Measurements from ENCODE around the gene RETSAT. TPM values are rescaled to one million over a fixed set of nuclear protein-coding genes. Genes with fewer than 3 reads are reported as not detected.

RETSAT gene
- total and polyA plus RNA-seq, 2 of the 13 experiments (the other 11 are each of a cell fraction or from before 2014, with no cell fraction given) = 46.7 to 61.0 TPM

- TF ChIP-seq, protein P1, sequence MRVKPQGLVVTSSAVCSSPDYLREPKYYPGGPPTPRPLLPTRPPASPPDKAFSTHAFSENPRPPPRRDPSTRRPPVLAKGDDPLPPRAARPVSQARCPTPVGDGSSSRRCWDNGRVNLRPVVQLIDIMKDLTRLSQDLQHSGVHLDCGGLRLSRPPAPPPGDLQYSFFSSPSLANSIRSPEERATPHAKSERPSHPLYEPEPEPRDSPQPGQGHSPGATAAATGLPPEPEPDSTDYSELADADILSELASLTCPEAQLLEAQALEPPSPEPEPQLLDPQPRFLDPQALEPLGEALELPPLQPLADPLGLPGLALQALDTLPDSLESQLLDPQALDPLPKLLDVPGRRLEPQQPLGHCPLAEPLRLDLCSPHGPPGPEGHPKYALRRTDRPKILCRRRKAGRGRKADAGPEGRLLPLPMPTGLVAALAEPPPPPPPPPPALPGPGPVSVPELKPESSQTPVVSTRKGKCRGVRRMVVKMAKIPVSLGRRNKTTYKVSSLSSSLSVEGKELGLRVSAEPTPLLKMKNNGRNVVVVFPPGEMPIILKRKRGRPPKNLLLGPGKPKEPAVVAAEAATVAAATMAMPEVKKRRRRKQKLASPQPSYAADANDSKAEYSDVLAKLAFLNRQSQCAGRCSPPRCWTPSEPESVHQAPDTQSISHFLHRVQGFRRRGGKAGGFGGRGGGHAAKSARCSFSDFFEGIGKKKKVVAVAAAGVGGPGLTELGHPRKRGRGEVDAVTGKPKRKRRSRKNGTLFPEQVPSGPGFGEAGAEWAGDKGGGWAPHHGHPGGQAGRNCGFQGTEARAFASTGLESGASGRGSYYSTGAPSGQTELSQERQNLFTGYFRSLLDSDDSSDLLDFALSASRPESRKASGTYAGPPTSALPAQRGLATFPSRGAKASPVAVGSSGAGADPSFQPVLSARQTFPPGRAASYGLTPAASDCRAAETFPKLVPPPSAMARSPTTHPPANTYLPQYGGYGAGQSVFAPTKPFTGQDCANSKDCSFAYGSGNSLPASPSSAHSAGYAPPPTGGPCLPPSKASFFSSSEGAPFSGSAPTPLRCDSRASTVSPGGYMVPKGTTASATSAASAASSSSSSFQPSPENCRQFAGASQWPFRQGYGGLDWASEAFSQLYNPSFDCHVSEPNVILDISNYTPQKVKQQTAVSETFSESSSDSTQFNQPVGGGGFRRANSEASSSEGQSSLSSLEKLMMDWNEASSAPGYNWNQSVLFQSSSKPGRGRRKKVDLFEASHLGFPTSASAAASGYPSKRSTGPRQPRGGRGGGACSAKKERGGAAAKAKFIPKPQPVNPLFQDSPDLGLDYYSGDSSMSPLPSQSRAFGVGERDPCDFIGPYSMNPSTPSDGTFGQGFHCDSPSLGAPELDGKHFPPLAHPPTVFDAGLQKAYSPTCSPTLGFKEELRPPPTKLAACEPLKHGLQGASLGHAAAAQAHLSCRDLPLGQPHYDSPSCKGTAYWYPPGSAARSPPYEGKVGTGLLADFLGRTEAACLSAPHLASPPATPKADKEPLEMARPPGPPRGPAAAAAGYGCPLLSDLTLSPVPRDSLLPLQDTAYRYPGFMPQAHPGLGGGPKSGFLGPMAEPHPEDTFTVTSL (CRISPR knock-in tag; IDR thresholded peaks at IDR 0.05; ENCODE audit: borderline replicate concordance) = no peak
- TF ChIP-seq PAXIP1 (CRISPR knock-in tag; conservative IDR thresholded peaks at IDR 0.05) = 0 out of 2 replicates have a peak, but pooled peaks have one; percentile 21
- 0 out of 2 replicates have a peak, but pooled peaks have one; percentile 38 for TF ChIP-seq ZNF547 (CRISPR knock-in tag; IDR thresholded peaks at IDR 0.05)
- TF ChIP-seq TBX2 (CRISPR knock-in tag; IDR thresholded peaks at IDR 0.05; ENCODE audit: borderline replicate concordance) = peak; percentile 20; the same call in 1 of the 2 replicates
- TF ChIP-seq MLLT10 (CRISPR knock-in tag; IDR thresholded peaks at IDR 0.05) = 0 out of 2 replicates have a peak, but pooled peaks have one; percentile 14
- TF ChIP-seq ZMYM3 (CRISPR knock-in tag; IDR thresholded peaks at IDR 0.05) = 0 out of 2 replicates have a peak, but pooled peaks have one; percentile 21
- TF ChIP-seq PITX1 (CRISPR knock-in tag; IDR thresholded peaks at IDR 0.05) = no peak
- peak; percentile 18; the same call in 1 of the 2 replicates for TF ChIP-seq FOXJ3 (CRISPR knock-in tag; IDR thresholded peaks at IDR 0.05; ENCODE audit: borderline replicate concordance)
- TF ChIP-seq HIVEP1 (CRISPR knock-in tag; IDR thresholded peaks at IDR 0.05) = peak; percentile 18; the same call in 1 of the 2 replicates
- TF ChIP-seq POLR2A (IDR thresholded peaks at IDR 0.05; ENCODE audit: insufficient read depth in 1 of 2, low read depth in 2 of 2, low read length in 2 of 2) = peak in 1 of 2 experiments; percentile 26; a peak in 1 of 4 replicates
- peak; percentile 41; the same call in 1 of the 2 replicates for TF ChIP-seq RBFOX2 (IDR thresholded peaks at IDR 0.05; ENCODE audit: low read depth, low read length)
- 0 out of 2 replicates have a peak, but pooled peaks have one; percentile 50 for TF ChIP-seq ZNF777 (CRISPR knock-in tag; IDR thresholded peaks at IDR 0.05)
- TF ChIP-seq PPARG (CRISPR knock-in tag; conservative IDR thresholded peaks at IDR 0.05) = no peak
- TF ChIP-seq HOXA3 (CRISPR knock-in tag; IDR thresholded peaks at IDR 0.05) = peak; percentile 46; the same call in 1 of the 2 replicates
- TF ChIP-seq SIN3B (IDR thresholded peaks at IDR 0.05; ENCODE audit: low read length) = no peak
- TF ChIP-seq YY1 (IDR thresholded peaks at IDR 0.05; ENCODE audit: insufficient read depth, insufficient replicate concordance, low read depth, low read length) = peak; percentile 56
- TF ChIP-seq MED1 (CRISPR knock-in tag; IDR thresholded peaks at IDR 0.05) = peak; percentile 66
- TF ChIP-seq ISX (CRISPR knock-in tag; conservative IDR thresholded peaks at IDR 0.05) = no peak
- 0 out of 2 replicates have a peak, but pooled peaks have one; percentile 52 for TF ChIP-seq GZF1 (CRISPR knock-in tag; IDR thresholded peaks at IDR 0.05)
- no peak for TF ChIP-seq SOX6 (IDR thresholded peaks at IDR 0.05)
- TF ChIP-seq SOX6 (CRISPR knock-in tag; IDR thresholded peaks at IDR 0.05) = 0 out of 2 replicates have a peak, but pooled peaks have one; percentile 18
Measured at GRCh38 chr2:85326406-85327159, 27.7 kb downstream of the RETSAT start (continued).

All from HepG2 (cell line).